Measurements from ENCODE around the gene TNXB. TPM values are rescaled to one million over a fixed set of nuclear protein-coding genes. Genes with fewer than 3 reads are reported as not detected.

TNXB gene
- total and polyA plus RNA-seq, 9 of the 15 experiments (the other 6 are each of a cell fraction or from before 2014, with no cell fraction given) = 0.14 to 28.1 (median 12.4) TPM

DNA sequence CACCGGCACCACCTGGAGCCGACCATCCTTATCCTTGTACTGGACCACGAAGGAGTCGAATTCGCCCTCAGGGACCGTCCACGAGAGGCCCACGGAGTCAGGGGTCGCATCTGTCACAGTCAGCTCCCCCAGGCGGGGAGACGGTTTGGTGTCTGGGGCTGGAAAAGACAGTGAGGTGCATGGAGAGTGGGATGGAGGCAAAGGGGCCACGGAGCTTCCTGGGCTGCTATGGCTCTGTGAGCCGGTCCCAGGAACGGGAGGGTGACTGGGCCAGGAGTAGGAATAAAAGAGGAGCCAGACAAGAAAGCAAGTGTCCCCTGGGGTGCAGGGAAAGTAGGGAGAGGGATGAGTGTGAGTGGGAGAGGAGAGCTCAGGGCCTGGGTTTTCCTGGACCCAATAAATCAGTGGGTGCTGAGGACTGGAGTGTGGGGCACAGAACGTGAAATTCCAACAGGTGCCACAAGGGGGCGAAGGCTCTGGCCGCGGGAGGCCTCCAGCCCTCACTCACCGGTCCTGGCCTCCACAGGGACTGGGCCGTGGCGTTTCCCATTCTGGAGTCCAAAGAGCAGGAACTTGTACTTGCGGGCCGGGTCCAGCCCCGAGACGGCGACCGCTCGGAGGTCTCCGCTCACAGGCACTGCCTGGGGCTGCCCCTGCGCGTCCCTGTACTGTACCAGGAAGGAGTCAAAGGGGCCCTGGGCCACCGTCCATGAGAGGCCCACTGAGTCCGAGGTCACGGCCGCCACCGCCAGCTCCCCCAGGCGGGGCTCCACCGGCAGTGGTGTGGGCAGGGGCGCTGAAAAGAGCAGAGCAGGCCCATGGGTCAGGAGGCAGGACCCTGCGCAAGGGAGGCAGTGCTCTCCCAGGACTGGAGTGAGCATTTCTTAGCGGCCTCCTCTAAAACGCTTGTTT lies 61.0 kb downstream of the TNXB start:
- no peak overlapping the region for H3K4me3 ChIP-seq
- no peaks in the 10 kb centered on the region for H4K20me1 ChIP-seq (replicated peaks; ENCODE audit: control insufficient read depth, insufficient read depth, low read length)
- H3K9ac ChIP-seq (ENCODE audit: insufficient read depth in 1 of 2, low read depth in 2 of 2, low read length in 2 of 2) = peak overlapping the region; percentile 45 to 85; a peak in 3 of 4 replicates
- ATAC-seq (peak; percentile 80), DNase-seq (ENCODE audit: extremely low read depth in 1 of 4, low spot score in 3 of 4) (peak; percentile 80 to 90 (median 86)), FAIRE-seq (peak; percentile 91)
- ChIA-PET POLR2A (interaction anchor here (0.6 to 1.6 kb wide), 10 partner anchors 9 to 1203 kb away, joined by 3 to 6 read pairs (median 4); no protein-coding TSS in a partner anchor), CTCF (ENCODE audit: low intra/inter-chr PET ratio) (interaction anchor here (0.6 kb wide), 1 partner anchor 176 kb away, joined by 3 read pairs; the partner anchor contains the start of gene NOTCH4)
- H3K9me3 ChIP-seq (replicated peaks; ENCODE audit: control insufficient read depth, insufficient read depth, low read depth, low read length) = no peaks in the 10 kb centered on the region
- in situ Hi-C loops (cut with MboI) (loop anchor here (10.0 kb wide), 1 partner anchor 93 kb away; the partner anchor contains the start of genes NELFE and SKIC2), intact Hi-C loops (cut with micrococcal nuclease) (no loop called here)
- peaks cover 2% of the 10 kb centered on the region; the same call in 1 of the 3 replicates for H3K79me2 ChIP-seq (ENCODE audit: control insufficient read depth, insufficient read depth, low read length)
- peak overlapping the region; percentile 98 for H2AFZ ChIP-seq (ENCODE audit: low read depth, low read length)
- peaks cover 31 to 55% of the 10 kb centered on the region in 2 experiments for H3K4me1 ChIP-seq (replicated peaks in 1 of 2; ENCODE audit: control insufficient read depth in 2 of 2, insufficient read depth in 2 of 2, low read length in 2 of 2)
- WGBS (ENCODE audit: insufficient coverage, low coverage, missing lambda C conversion rate) = 40% methylated on average over 42 of the region's 42 CpGs
- H3K4me2 ChIP-seq (ENCODE audit: insufficient read depth, low read length) = peak overlapping the region; percentile 39; the same call in 1 of the 2 replicates
- H3K27me3 ChIP-seq (ENCODE audit: control insufficient read depth in 2 of 2, insufficient read depth in 2 of 2, low read length in 2 of 2) = no peaks in the 10 kb centered on the region
- no TSS peak for BruUV-seq (replicated peaks)
- no peaks in the 10 kb centered on the region for H3K36me3 ChIP-seq (ENCODE audit: control insufficient read depth, insufficient read depth, low read length)
- H3K27ac ChIP-seq (ENCODE audit: extremely low read depth, low read depth, low read length) = peak overlapping the region; percentile 54; the same call in 1 of the 3 replicates
- H3K9me1 ChIP-seq (ENCODE audit: control insufficient read depth, insufficient read depth, low read length) = peaks cover 6% of the 10 kb centered on the region
- TF ChIP-seq ETV1 (tag; conservative IDR thresholded peaks at IDR 0.05; ENCODE audit: low read depth) (no peak), RBM17 (IDR thresholded peaks at IDR 0.05; ENCODE audit: borderline replicate concordance, low read depth, low read length) (no peak), ETV5 (CRISPR knock-in tag; IDR thresholded peaks at IDR 0.05; ENCODE audit: low read depth) (0 out of 2 replicates have a peak, but pooled peaks have one; percentile 23), CHD1 (IDR thresholded peaks at IDR 0.05; ENCODE audit: low read length) (no peak), FOS (IDR thresholded peaks at IDR 0.05; ENCODE audit: extremely low read depth, insufficient read length) (no peak), TCFL5 (CRISPR knock-in tag; conservative IDR thresholded peaks at IDR 0.05) (no peak), SMARCA4 (IDR thresholded peaks at IDR 0.05) (no peak), ZNF224 (CRISPR knock-in tag; IDR thresholded peaks at IDR 0.05) (no peak), NONO (IDR thresholded peaks at IDR 0.05; ENCODE audit: low read depth in 2 of 2, low read length in 1 of 2) (0 out of 4 replicates have a peak, but pooled peaks of 1 of the 2 experiments have one; percentile 19)
- TF ChIP-seq, protein P1, sequence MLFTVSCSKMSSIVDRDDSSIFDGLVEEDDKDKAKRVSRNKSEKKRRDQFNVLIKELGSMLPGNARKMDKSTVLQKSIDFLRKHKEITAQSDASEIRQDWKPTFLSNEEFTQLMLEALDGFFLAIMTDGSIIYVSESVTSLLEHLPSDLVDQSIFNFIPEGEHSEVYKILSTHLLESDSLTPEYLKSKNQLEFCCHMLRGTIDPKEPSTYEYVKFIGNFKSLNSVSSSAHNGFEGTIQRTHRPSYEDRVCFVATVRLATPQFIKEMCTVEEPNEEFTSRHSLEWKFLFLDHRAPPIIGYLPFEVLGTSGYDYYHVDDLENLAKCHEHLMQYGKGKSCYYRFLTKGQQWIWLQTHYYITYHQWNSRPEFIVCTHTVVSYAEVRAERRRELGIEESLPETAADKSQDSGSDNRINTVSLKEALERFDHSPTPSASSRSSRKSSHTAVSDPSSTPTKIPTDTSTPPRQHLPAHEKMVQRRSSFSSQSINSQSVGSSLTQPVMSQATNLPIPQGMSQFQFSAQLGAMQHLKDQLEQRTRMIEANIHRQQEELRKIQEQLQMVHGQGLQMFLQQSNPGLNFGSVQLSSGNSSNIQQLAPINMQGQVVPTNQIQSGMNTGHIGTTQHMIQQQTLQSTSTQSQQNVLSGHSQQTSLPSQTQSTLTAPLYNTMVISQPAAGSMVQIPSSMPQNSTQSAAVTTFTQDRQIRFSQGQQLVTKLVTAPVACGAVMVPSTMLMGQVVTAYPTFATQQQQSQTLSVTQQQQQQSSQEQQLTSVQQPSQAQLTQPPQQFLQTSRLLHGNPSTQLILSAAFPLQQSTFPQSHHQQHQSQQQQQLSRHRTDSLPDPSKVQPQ (CRISPR knock-in tag; IDR thresholded peaks at IDR 0.05; ENCODE audit: borderline replicate concordance) = no peak
- TF ChIP-seq, protein P2, sequence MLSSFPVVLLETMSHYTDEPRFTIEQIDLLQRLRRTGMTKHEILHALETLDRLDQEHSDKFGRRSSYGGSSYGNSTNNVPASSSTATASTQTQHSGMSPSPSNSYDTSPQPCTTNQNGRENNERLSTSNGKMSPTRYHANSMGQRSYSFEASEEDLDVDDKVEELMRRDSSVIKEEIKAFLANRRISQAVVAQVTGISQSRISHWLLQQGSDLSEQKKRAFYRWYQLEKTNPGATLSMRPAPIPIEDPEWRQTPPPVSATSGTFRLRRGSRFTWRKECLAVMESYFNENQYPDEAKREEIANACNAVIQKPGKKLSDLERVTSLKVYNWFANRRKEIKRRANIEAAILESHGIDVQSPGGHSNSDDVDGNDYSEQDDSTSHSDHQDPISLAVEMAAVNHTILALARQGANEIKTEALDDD (IDR thresholded peaks at IDR 0.05) = no peak
- TF ChIP-seq, protein P3, sequence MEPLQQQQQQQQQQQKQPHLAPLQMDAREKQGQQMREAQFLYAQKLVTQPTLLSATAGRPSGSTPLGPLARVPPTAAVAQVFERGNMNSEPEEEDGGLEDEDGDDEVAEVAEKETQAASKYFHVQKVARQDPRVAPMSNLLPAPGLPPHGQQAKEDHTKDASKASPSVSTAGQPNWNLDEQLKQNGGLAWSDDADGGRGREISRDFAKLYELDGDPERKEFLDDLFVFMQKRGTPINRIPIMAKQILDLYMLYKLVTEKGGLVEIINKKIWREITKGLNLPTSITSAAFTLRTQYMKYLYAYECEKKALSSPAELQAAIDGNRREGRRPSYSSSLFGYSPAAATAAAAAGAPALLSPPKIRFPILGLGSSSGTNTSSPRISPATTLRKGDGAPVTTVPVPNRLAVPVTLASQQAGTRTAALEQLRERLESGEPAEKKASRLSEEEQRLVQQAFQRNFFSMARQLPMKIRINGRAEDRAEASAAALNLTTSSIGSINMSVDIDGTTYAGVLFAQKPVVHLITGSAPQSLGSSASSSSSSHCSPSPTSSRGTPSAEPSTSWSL (CRISPR knock-in tag; IDR thresholded peaks at IDR 0.05; ENCODE audit: borderline replicate concordance) = no peak
- TF ChIP-seq, protein P4, sequence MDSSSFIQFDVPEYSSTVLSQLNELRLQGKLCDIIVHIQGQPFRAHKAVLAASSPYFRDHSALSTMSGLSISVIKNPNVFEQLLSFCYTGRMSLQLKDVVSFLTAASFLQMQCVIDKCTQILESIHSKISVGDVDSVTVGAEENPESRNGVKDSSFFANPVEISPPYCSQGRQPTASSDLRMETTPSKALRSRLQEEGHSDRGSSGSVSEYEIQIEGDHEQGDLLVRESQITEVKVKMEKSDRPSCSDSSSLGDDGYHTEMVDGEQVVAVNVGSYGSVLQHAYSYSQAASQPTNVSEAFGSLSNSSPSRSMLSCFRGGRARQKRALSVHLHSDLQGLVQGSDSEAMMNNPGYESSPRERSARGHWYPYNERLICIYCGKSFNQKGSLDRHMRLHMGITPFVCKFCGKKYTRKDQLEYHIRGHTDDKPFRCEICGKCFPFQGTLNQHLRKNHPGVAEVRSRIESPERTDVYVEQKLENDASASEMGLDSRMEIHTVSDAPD (CRISPR knock-in tag; IDR thresholded peaks at IDR 0.05) = no peak

All from K562 (cell line).